Endothelial cell of umbilical vein (primary cell): ENCODE results near the gene PRRC2C. TPM values are rescaled to one million over a fixed set of nuclear protein-coding genes. Genes with fewer than 3 reads are reported as not detected.
"Not testable (repeated sequence)": the region's sequence is repeated elsewhere in the genome, so short reads cannot be mapped to it uniquely, and the experiment has no call there.

Source experiments
- BruUV-seq: library from RNA; stranded (reverse); fragments of 400-500 nt; replicated peaks from 2 replicates; lab custom pipeline; 2021; lab: Mats Ljungman, UMichigan
- CTCF ChIA-PET: fragments of 300-600, 350-600 bp; sonication (Branson Sonifier 250); formaldehyde crosslinking; loops from one replicate; lab custom pipeline; 2021; ENCODE audit warnings: antibody characterized with exemption, inconsistent platforms; lab: Charles Lee
- POLR2A ChIA-PET: fragments of 300-600, 350-600 bp; sonication (Branson Sonifier 250); formaldehyde crosslinking; loops from one replicate; lab custom pipeline; 2021; ENCODE audit warnings: antibody characterized with exemption, inconsistent platforms; lab: Charles Lee
- DNase-seq: peaks from one replicate; pipeline ENCODE4 v3.0.0-alpha.2; 2011; ENCODE audit warnings: low read depth, low spot score
- FAIRE-seq: peaks from 2 replicates; lab custom pipeline; 2011; peaks lifted over from hg19 to GRCh38; lab: Jason Lieb, UNC
- H2AFZ ChIP-seq: 2 replicates; pipeline ENCODE4 v1.6.0; 2012; ENCODE audit warnings: low read depth, low read length, control low read depth, inconsistent platforms
- H3K27ac ChIP-seq: 2 replicates; pipeline ENCODE4 v1.5.1; 2011; ENCODE audit warnings: low read depth, mild to moderate bottlenecking, control low read depth, low read length, moderate library complexity; ENCODE audit not compliant: insufficient read depth
- H3K27me3 ChIP-seq, 2 experiments: 2 replicates each; pipeline versions ENCODE4 v1.6.0 to v1.6.1; 2011; ENCODE audit warnings: low read length in 2 of 2, mixed read lengths in 1 of 2; ENCODE audit not compliant: control insufficient read depth in 2 of 2, insufficient read depth in 2 of 2
- H3K36me3 ChIP-seq, 2 experiments: 2 replicates in 1 of 2; 3 replicates in 1 of 2; pipeline ENCODE4 v1.5.1; 2011; ENCODE audit warnings: low read length in 2 of 2, mild to moderate bottlenecking in 1 of 2, moderate library complexity in 1 of 2; ENCODE audit not compliant: control insufficient read depth in 2 of 2, insufficient read depth in 2 of 2; ENCODE audit errors: extremely low read depth in 1 of 2
- H3K4me1 ChIP-seq: 3 replicates; pipeline ENCODE4 v1.5.1; 2011; ENCODE audit warnings: mild to moderate bottlenecking, low read length; ENCODE audit not compliant: control insufficient read depth, insufficient read depth; ENCODE audit errors: extremely low read depth
- H3K4me2 ChIP-seq: 2 replicates; pipeline ENCODE4 v1.6.1; 2011; ENCODE audit warnings: low read length, control low read depth, mixed read lengths; ENCODE audit not compliant: insufficient read depth
- H3K4me3 ChIP-seq, 3 experiments: fragments of 200-600 bp in 1 of 3; sonication (generic), shearing (Covaris generic) in 1 of 3; replicated peaks in 1 of 3; 2 replicates each; pipeline ENCODE4 v1.5.1; 2011 to 2016; ENCODE audit warnings: control low read depth in 3 of 3, low read length in 3 of 3, mild to moderate bottlenecking in 2 of 3, inconsistent platforms in 1 of 3, low read depth in 1 of 3, moderate library complexity in 1 of 3; ENCODE audit not compliant: insufficient read depth in 1 of 3
- H3K79me2 ChIP-seq: 2 replicates; pipeline ENCODE4 v1.6.0; 2012; ENCODE audit warnings: low read length, inconsistent platforms; ENCODE audit not compliant: control insufficient read depth, insufficient read depth
- H3K9ac ChIP-seq: replicated peaks from 2 replicates; pipeline ENCODE3; 2011; ENCODE audit warnings: low read length, control low read depth; ENCODE audit not compliant: insufficient read depth; ENCODE audit errors: extremely low read depth
- H3K9me1 ChIP-seq: replicated peaks from 3 replicates; pipeline ENCODE4 v1.6.0; 2011; ENCODE audit warnings: mild to moderate bottlenecking, low read length; ENCODE audit not compliant: control insufficient read depth, insufficient read depth; ENCODE audit errors: extremely low read depth
- H3K9me3 ChIP-seq: replicated peaks from 2 replicates; pipeline ENCODE4 v1.5.1; 2012; ENCODE audit warnings: low read length, inconsistent platforms; ENCODE audit not compliant: control insufficient read depth, insufficient read depth
- H4K20me1 ChIP-seq: replicated peaks from 2 replicates; pipeline ENCODE3; 2011; ENCODE audit warnings: mild to moderate bottlenecking, low read length; ENCODE audit not compliant: control insufficient read depth, insufficient read depth; ENCODE audit errors: extremely low read depth
- EZH2 ChIP-seq: IDR thresholded peaks from 2 replicates; pipeline ENCODE4 v1.6.1; 2012; ENCODE audit warnings: borderline replicate concordance, low read depth, mild to moderate bottlenecking, moderate library complexity, low read length, inconsistent platforms; ENCODE audit not compliant: severe bottlenecking
- FOS ChIP-seq: IDR thresholded peaks from 2 replicates; pipeline ENCODE4 v1.6.1; 2011; ENCODE audit warnings: mild to moderate bottlenecking, low read length, moderate library complexity, borderline replicate concordance; ENCODE audit not compliant: insufficient read depth
- GATA2 ChIP-seq: IDR thresholded peaks from 2 replicates; pipeline ENCODE4 v1.7.0; 2011; ENCODE audit warnings: low read depth, mild to moderate bottlenecking, moderate library complexity, mixed read lengths, low read length; ENCODE audit not compliant: insufficient read length, insufficient read depth
- JUN ChIP-seq: IDR thresholded peaks from 2 replicates; pipeline ENCODE4 v1.6.1; 2011; ENCODE audit warnings: borderline replicate concordance, low read depth; ENCODE audit not compliant: insufficient read length, insufficient read depth
- MYC ChIP-seq: IDR thresholded peaks from one replicate; pipeline ENCODE4 v1.6.1; 2011; ENCODE audit warnings: mild to moderate bottlenecking, low read depth, low read length
- POLR2A ChIP-seq: IDR thresholded peaks from 2 replicates; pipeline ENCODE4 v1.6.1; 2012; ENCODE audit warnings: low read depth, mild to moderate bottlenecking, control low read depth, low read length
- POLR2AphosphoS5 ChIP-seq: IDR thresholded peaks from 2 replicates; pipeline ENCODE4 v1.6.1; 2012; ENCODE audit warnings: low read depth, mild to moderate bottlenecking, control low read depth, low read length, moderate library complexity; ENCODE audit not compliant: insufficient read depth
- dilution Hi-C: fragments of 300-500 bp; cut with MboI; formaldehyde crosslinking; loops from one replicate; pipeline ENCODE4 v1.15.0; 2019; ENCODE audit warnings: low sequenced_read_pairs; ENCODE audit not compliant: extremely low pct_ligation_motif_present
- intact Hi-C: fragments of 100-400 bp; cut with micrococcal nuclease; formaldehyde crosslinking; loops from one replicate; pipeline ENCODE4 v1.10.0; 2022
- polyA plus RNA-seq, 4 experiments: library from polyadenylated mRNA; depleted of rRNA in 3 of 4; stranded (reverse) in 3 of 4; unstranded in 1 of 4; fragments of >200 nt; gene quantifications; 2 replicates each; pipeline versions ENCODE4 v1.2.1 to v1.2.3, GENCODE V29; 2011 to 2012; ENCODE audit warnings: missing spikeins in 1 of 4
- total RNA-seq: library from RNA; stranded (reverse); gene quantifications from 2 replicates; pipeline ENCODE4 v1.2.3, GENCODE V29; 2021
- TF ChIP-seq, protein P1 (sequence below): IDR thresholded peaks from 2 replicates; pipeline ENCODE4 v1.6.1; 2011; ENCODE audit not compliant: insufficient read depth, insufficient read length
- TF ChIP-seq, protein P2 (sequence below), 2 donors: IDR thresholded peaks; 1 replicate in 1 of 2; 2 replicates in 1 of 2; pipeline ENCODE4 v1.5.1; 2011; ENCODE audit warnings: low read length in 2 of 2, mild to moderate bottlenecking in 2 of 2, moderate library complexity in 2 of 2, control low read depth in 1 of 2, inconsistent platforms in 1 of 2, low read depth in 1 of 2; ENCODE audit not compliant: insufficient read depth in 1 of 2; ENCODE audit errors: extremely low read depth in 1 of 2

Gene PRRC2C
- total and polyA plus RNA-seq, 2 donors (not counting 3 experiments of a cell fraction or from before 2014, with no cell fraction given): 65.7 to 199 TPM

DNA sequence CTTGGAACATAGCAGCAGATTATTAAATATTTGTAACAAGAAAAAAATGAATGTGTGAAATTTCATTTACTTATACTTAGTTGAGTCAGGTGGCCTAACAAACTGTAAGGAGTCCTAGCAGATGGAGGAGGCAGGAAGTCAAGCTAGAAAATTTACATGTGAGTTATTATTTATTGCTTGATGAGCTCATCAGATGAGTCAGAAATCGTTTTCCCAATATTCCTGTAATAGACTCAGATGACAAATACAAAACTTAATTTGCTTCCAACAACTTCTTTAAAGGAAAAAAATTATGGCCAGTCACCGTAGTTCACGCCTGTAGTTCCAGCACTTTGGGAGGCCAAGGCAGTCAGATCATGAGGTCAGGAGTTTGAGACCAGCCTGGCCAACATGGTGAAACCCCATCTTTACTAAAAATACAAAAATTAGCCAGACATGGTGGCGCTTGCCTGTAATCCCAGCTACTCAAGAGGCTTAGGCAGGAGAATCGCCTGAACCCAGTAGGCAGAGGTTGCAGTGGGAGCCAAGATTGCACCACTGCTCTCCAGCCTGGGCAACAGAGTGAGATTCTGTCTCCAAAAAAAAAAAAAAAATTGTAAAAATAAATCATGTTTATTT, 43.9 kb upstream of the PRRC2C start:
- POLR2A ChIA-PET: not testable (repeated sequence)

DNA sequence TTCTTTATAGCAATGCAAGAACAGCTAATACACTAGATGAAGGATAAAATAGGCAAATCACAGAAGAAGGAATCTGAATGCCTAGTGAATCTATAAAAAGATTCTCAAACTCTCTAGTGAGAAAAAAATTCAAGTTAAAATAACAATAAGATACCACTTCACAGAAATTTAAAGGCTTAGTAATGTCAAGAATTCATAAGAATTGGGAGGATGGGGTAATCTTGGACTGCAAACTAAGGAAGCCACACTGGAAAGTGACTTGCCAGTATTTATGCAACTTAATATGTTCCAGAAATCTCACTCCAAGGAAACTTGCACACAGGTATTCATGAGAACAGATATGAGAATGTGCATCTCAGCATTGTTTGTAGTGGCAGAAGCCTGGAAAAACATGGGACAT, 38.9 kb upstream of the PRRC2C start:
- Histone ChIP-seq H3K27me3 (no peaks in the 10 kb centered on the region), H3K27ac (no peak overlapping the region), H3K36me3 (no peaks in the 10 kb centered on the region), H3K79me2 (no peaks in the 10 kb centered on the region), H3K4me3 (no peak overlapping the region), H3K9ac (no peak overlapping the region), H2AFZ (no peak overlapping the region), H3K4me1 (no peaks in the 10 kb centered on the region), H3K4me2 (no peak overlapping the region), H3K9me3 (no peaks in the 10 kb centered on the region), H3K9me1 (no peaks in the 10 kb centered on the region), H4K20me1 (no peaks in the 10 kb centered on the region)
- TF ChIP-seq, protein P1, sequence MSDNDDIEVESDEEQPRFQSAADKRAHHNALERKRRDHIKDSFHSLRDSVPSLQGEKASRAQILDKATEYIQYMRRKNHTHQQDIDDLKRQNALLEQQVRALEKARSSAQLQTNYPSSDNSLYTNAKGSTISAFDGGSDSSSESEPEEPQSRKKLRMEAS: no peak
- TF ChIP-seq MYC (no peak), POLR2A (no peak), EZH2 (no peak), POLR2AphosphoS5 (no peak), FOS (no peak), JUN (no peak), GATA2 (no peak)
- TF ChIP-seq, protein P2, sequence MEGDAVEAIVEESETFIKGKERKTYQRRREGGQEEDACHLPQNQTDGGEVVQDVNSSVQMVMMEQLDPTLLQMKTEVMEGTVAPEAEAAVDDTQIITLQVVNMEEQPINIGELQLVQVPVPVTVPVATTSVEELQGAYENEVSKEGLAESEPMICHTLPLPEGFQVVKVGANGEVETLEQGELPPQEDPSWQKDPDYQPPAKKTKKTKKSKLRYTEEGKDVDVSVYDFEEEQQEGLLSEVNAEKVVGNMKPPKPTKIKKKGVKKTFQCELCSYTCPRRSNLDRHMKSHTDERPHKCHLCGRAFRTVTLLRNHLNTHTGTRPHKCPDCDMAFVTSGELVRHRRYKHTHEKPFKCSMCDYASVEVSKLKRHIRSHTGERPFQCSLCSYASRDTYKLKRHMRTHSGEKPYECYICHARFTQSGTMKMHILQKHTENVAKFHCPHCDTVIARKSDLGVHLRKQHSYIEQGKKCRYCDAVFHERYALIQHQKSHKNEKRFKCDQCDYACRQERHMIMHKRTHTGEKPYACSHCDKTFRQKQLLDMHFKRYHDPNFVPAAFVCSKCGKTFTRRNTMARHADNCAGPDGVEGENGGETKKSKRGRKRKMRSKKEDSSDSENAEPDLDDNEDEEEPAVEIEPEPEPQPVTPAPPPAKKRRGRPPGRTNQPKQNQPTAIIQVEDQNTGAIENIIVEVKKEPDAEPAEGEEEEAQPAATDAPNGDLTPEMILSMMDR (IDR thresholded peaks at IDR 0.05; ENCODE audit: extremely low read depth in 1 of 2, insufficient read depth in 1 of 2, low read depth in 1 of 2, low read length in 2 of 2): no peak
- DNase-seq (no peak), FAIRE-seq (no peak)
- dilution Hi-C loops (no loop called here), intact Hi-C loops (no loop called here)
- POLR2A ChIA-PET: no interaction called here
- no TSS peak for BruUV-seq
- CTCF ChIA-PET: no interaction called here

More for the DNA sequence above, 43.9 kb upstream of the PRRC2C start:
- H3K4me3 ChIP-seq, H3K4me1 ChIP-seq, H3K4me2 ChIP-seq, H3K27me3 ChIP-seq, H3K79me2 ChIP-seq, H3K9me1 ChIP-seq, H3K36me3 ChIP-seq, H4K20me1 ChIP-seq, H3K9me3 ChIP-seq, dilution Hi-C loops, H3K9ac ChIP-seq, H2AFZ ChIP-seq, BruUV-seq: not testable (repeated sequence)
- peak overlapping the region; percentile 63 for H3K27ac ChIP-seq
- peak; percentile 74 for DNase-seq
- intact Hi-C loops: loop anchor here (1.0 kb wide), 1 partner anchor 44 kb away; the partner anchor contains the start of gene PRRC2C
- peak; percentile 91 for TF ChIP-seq JUN
- TF ChIP-seq FOS: peak; percentile 85
- FAIRE-seq: peak; percentile 82
- CTCF ChIA-PET: interaction anchor here (0.9 to 1.3 kb wide), 2 partner anchors 44 to 60 kb away, joined by 3 to 7 read pairs; partner anchors contain the start of gene PRRC2C
